Frontal cortex (tissue), 4 donors: Measurements from ENCODE around the gene NME9. TPM values are rescaled to one million over a fixed set of nuclear protein-coding genes. Genes with fewer than 3 reads are reported as not detected.

Experiments used
- DNase-seq, 2 donors: peaks; one replicate each; pipeline ENCODE4 v3.0.0; 2012; ENCODE audit warnings: low spot score in 2 of 2
- FAIRE-seq: peaks from 2 replicates; lab custom pipeline; 2012; peaks lifted over from hg19 to GRCh38; lab: Jason Lieb, UNC
- total RNA-seq: library from RNA; depleted of rRNA; stranded (reverse); fragments of >200 nt; gene quantifications from one replicate; pipeline ENCODE4 v1.2.3, GENCODE V29; 2014
- donor health status: control.
- donor health status: control.
- donor health status: control.

The NME9 gene
- total RNA-seq, 1 donor from 2014 or later: 1.6 TPM

- DNase-seq: no peak
- no peak for FAIRE-seq
These were observed 33.7 kb upstream of the NME9 start for GRCh38 chr3:138363322-138363721.

GRCh38 chr3:138362538-138362937 is 32.9 kb upstream of the NME9 start:
- FAIRE-seq: no peak
- no peak for DNase-seq

GRCh38 chr3:138361561-138361971 is 31.9 kb upstream of the NME9 start:
- FAIRE-seq: no peak

GRCh38 chr3:138360869-138361525 is 31.3 kb upstream of the NME9 start:
- no peak for DNase-seq
- no peak for FAIRE-seq

More at GRCh38 chr3:138361561-138361971, 31.9 kb upstream of the NME9 start:
- DNase-seq: no peak

GRCh38 chr3:138359919-138360868 is 30.5 kb upstream of the NME9 start:
- no peak for DNase-seq
- FAIRE-seq: no peak

- DNase-seq (no peak), FAIRE-seq (no peak)
These were observed 29.7 kb upstream of the NME9 start for GRCh38 chr3:138359148-138359918.

- no peak for FAIRE-seq
- DNase-seq: no peak
These were observed 27.2 kb upstream of the NME9 start for GRCh38 chr3:138356730-138357405.

- FAIRE-seq (no peak), DNase-seq (no peak)
These were observed 25.4 kb upstream of the NME9 start for GRCh38 chr3:138355071-138355470.

GRCh38 chr3:138354376-138354775 is 24.7 kb upstream of the NME9 start:
- FAIRE-seq: no peak
- no peak for DNase-seq

- no peak for DNase-seq
- FAIRE-seq: no peak
These were observed 22.4 kb upstream of the NME9 start for GRCh38 chr3:138351916-138352550.

GRCh38 chr3:138351151-138351550 is 21.5 kb upstream of the NME9 start:
- DNase-seq (no peak), FAIRE-seq (no peak)

- FAIRE-seq: no peak
- no peak for DNase-seq
These were observed 20.4 kb upstream of the NME9 start for GRCh38 chr3:138349926-138350665.

GRCh38 chr3:138348754-138349739 is 19.4 kb upstream of the NME9 start:
- DNase-seq: peak in 1 of 2 donors; percentile 49
- no peak for FAIRE-seq

- no peak for FAIRE-seq
These were observed 18.5 kb upstream of the NME9 start, which contains the start of gene MRAS for GRCh38 chr3:138347960-138348753. Gene MRAS, plus strand, starts transcription at chr3:138348579. Its CDS starts 24,305 bp downstream, at chr3:138372884.

GRCh38 chr3:138344754-138345153 is 15.1 kb upstream of the NME9 start:
- DNase-seq (no peak), FAIRE-seq (no peak)

More at GRCh38 chr3:138347960-138348753, 18.5 kb upstream of the NME9 start, which contains the start of gene MRAS:
- peak; percentile 74 for DNase-seq

GRCh38 chr3:138340511-138340910 is 10.9 kb upstream of the NME9 start:
- no peak for FAIRE-seq
- no peak for DNase-seq
